B cell (primary cell): ENCODE measurements around the gene OPHN1. TPM values are rescaled to one million over a fixed set of nuclear protein-coding genes. Genes with fewer than 3 reads are reported as not detected.
"Not testable (repeated sequence)": the region's sequence is repeated elsewhere in the genome, so short reads cannot be mapped to it uniquely, and the experiment has no call there.

Source experiments
- ATAC-seq: fragments of 200-7000 bp; cut with Tn5 transposase; one replicate; pipeline ENCODE4 v1.10.0; 2021; ENCODE audit warnings: low read depth, mild to moderate bottlenecking, moderate number of reproducible peaks, moderate library complexity
- CTCF ChIA-PET: fragments of 350-600 bp; sonication (Branson Sonifier 250); formaldehyde crosslinking; loops from one replicate; lab custom pipeline; 2021; ENCODE audit warnings: antibody characterized with exemption, inconsistent platforms; lab: Charles Lee
- POLR2A ChIA-PET: fragments of 350-600 bp; sonication (Branson Sonifier 250); formaldehyde crosslinking; loops from one replicate; lab custom pipeline; 2021; ENCODE audit warnings: antibody characterized with exemption; lab: Charles Lee
- DNase-seq: peaks from one replicate; pipeline ENCODE4 v3.0.0; 2013
- H2AFZ ChIP-seq: 2 replicates; pipeline ENCODE4 v1.6.1; 2012; ENCODE audit warnings: mild to moderate bottlenecking, low read depth, low read length; ENCODE audit not compliant: insufficient read depth, poor library complexity, severe bottlenecking
- H3K27ac ChIP-seq, 2 donors: 1 replicate in 1 of 2; 2 replicates in 1 of 2; pipeline ENCODE4 v1.5.1; 2012 to 2013; ENCODE audit warnings: low read length in 2 of 2, mild to moderate bottlenecking in 2 of 2, moderate library complexity in 1 of 2
- H3K27me3 ChIP-seq, 4 experiments: fragments of 200-600 bp in 1 of 4; sonication (generic) in 1 of 4; replicated peaks in 1 of 4; 1 replicate in 2 of 4; 2 replicates in 2 of 4; pipeline versions ENCODE4 v1.6.1 to v1.7.0; 2013 to 2016; ENCODE audit warnings: low read length in 3 of 4, mild to moderate bottlenecking in 2 of 4, mixed read lengths in 1 of 4, moderate library complexity in 1 of 4; ENCODE audit not compliant: insufficient read depth in 4 of 4, control insufficient read depth in 3 of 4; ENCODE audit errors: control extremely low read depth in 1 of 4
- H3K36me3 ChIP-seq, 2 experiments: replicated peaks in 1 of 2; 1 replicate in 1 of 2; 2 replicates in 1 of 2; pipeline versions ENCODE4 v1.6.1 to v1.7.1; 2013; ENCODE audit warnings: low read length in 1 of 2; ENCODE audit not compliant: insufficient read depth in 2 of 2, control insufficient read depth in 1 of 2; ENCODE audit errors: control extremely low read depth in 1 of 2, extremely low read depth in 1 of 2
- H3K4me1 ChIP-seq, 2 donors: fragments of 200-600 bp in 1 of 2; sonication (generic) in 1 of 2; 1 replicate in 1 of 2; 2 replicates in 1 of 2; pipeline versions ENCODE4 v1.5.1 to v1.6.1; 2013 to 2017; ENCODE audit warnings: low read length in 2 of 2; ENCODE audit not compliant: control insufficient read depth in 2 of 2, insufficient read depth in 2 of 2
- H3K4me2 ChIP-seq: replicated peaks from 2 replicates; pipeline ENCODE3; 2012; ENCODE audit warnings: mild to moderate bottlenecking, low read depth, low read length; ENCODE audit not compliant: poor library complexity, severe bottlenecking
- H3K4me3 ChIP-seq, 5 experiments: fragments of 200-600 bp in 1 of 5; sonication (generic) in 1 of 5; 1 replicate in 3 of 5; 2 replicates in 2 of 5; pipeline versions ENCODE4 v1.5.1 to v1.7.0; 2011 to 2016; ENCODE audit warnings: low read length in 4 of 5, mild to moderate bottlenecking in 4 of 5, low read depth in 2 of 5, control low read depth in 1 of 5, moderate library complexity in 1 of 5; ENCODE audit not compliant: insufficient read depth in 1 of 5; ENCODE audit errors: control extremely low read depth in 1 of 5, extremely low read depth in 1 of 5
- H3K79me2 ChIP-seq: fragments of 200-600 bp; sonication (generic); one replicate; pipeline ENCODE4 v1.6.0; 2016; ENCODE audit warnings: low read length; ENCODE audit not compliant: control insufficient read depth, insufficient read depth
- H3K9ac ChIP-seq: fragments of 200-600 bp; sonication (generic); 2 replicates; pipeline ENCODE4 v1.6.1; 2017; ENCODE audit warnings: mild to moderate bottlenecking, low read length, moderate library complexity
- H3K9me3 ChIP-seq, 3 donors: one replicate each; pipeline versions ENCODE4 v1.6.1 to v1.7.1; 2013; ENCODE audit warnings: low read length in 2 of 3; ENCODE audit not compliant: control insufficient read depth in 2 of 3, insufficient read depth in 1 of 3; ENCODE audit errors: control extremely low read depth in 1 of 3
- H4K20me1 ChIP-seq: 2 replicates; pipeline ENCODE4 v1.6.0; 2012; ENCODE audit warnings: mild to moderate bottlenecking, low read length; ENCODE audit not compliant: insufficient read depth, control insufficient read depth, poor library complexity, severe bottlenecking
- H3K27ac Mint-ChIP-seq: one replicate; pipeline ENCODE4 v1.8.0; 2021; ENCODE audit warnings: mixed read lengths
- H3K27me3 Mint-ChIP-seq: one replicate; pipeline ENCODE4 v1.8.0; 2021; ENCODE audit warnings: mixed read lengths
- H3K4me1 Mint-ChIP-seq: one replicate; pipeline ENCODE4 v1.8.0; 2021; ENCODE audit warnings: mixed read lengths
- H3K4me3 Mint-ChIP-seq: one replicate; pipeline ENCODE4 v1.8.0; 2021; ENCODE audit warnings: mixed read lengths
- H3K9me3 Mint-ChIP-seq: one replicate; pipeline ENCODE4 v1.8.0; 2022; ENCODE audit warnings: mixed read lengths; ENCODE audit not compliant: insufficient read depth
- EZH2 ChIP-seq: IDR thresholded peaks from 2 replicates; pipeline ENCODE4 v1.6.1; 2012; ENCODE audit warnings: borderline replicate concordance, low read depth, mild to moderate bottlenecking, moderate library complexity, low read length; ENCODE audit not compliant: insufficient read depth, poor library complexity, severe bottlenecking
- WGBS: methylation state at CpG from one replicate; pipeline ENCODE4 v1.1.5; 2013; ENCODE audit warnings: missing lambda C conversion rate; ENCODE audit not compliant: insufficient coverage; 5-methylcytosine and 5-hydroxymethylcytosine counted together
- intact Hi-C: fragments of 100-400 bp; cut with micrococcal nuclease; formaldehyde crosslinking; loops from one replicate; pipeline ENCODE4 v1.10.0; 2022
- polyA plus RNA-seq: library from polyadenylated mRNA; depleted of rRNA; stranded (reverse); fragments of >200 nt; gene quantifications from 2 replicates; pipeline ENCODE4 v1.2.3, GENCODE V29; 2012
- total RNA-seq, 2 donors: library from RNA; stranded (reverse); fragments of 120-200 nt in 1 of 2; gene quantifications; 1 replicate in 1 of 2; 2 replicates in 1 of 2; pipeline versions ENCODE4 v1.2.3 to v1.2.4, GENCODE V29; 2013 to 2022
- TF ChIP-seq, protein P1 (sequence below): fragments of 200-600 bp; IDR thresholded peaks from one replicate; pipeline ENCODE4 v1.8.0; 2022; ENCODE audit warnings: antibody characterized with exemption, mild to moderate bottlenecking

The OPHN1 gene
- total and polyA plus RNA-seq, 2 donors (not counting 1 experiment from before 2014, with no cell fraction given), result 0.03 to 0.17 TPM

DNA sequence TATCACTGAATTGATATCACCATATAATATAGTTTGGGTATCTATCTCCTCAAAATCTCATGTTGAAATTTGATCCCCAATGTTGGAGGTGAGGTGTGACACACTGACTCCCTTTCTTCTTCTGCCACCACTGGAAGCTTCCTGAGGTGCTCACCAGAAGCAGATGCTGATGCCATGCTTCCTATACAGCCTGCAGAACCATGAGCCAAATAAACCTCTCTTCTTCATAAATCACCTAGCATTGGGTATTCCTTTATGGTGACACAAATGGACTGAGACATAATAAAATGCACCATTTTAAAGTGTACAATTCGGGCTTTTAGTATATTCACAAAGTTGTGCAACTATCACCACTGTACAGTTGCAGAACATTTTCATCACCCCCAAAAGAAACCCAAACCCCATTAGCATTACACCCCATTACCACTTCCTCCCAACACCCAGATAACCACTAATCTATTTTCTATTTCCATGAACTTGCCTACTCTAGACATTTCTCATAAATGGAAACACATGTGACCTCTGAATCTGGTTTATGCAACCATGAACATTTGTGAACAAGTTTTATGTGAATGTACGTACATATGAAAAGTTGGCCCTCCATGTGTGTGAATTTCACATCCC, 148.9 kb downstream of the OPHN1 start:
- Histone ChIP-seq H2AFZ (no peak overlapping the region), H3K4me1 (no peaks in the 10 kb centered on the region), H3K4me3 (no peak overlapping the region), H3K4me2 (no peak overlapping the region), H3K27ac (no peak overlapping the region), H4K20me1 (no peaks in the 10 kb centered on the region), H3K9ac (no peak overlapping the region), H3K27me3 (no peaks in the 10 kb centered on the region), H3K36me3 (no peaks in the 10 kb centered on the region), H3K79me2 (no peaks in the 10 kb centered on the region), H3K9me3 (no peaks in the 10 kb centered on the region)
- Mint-ChIP-seq H3K27me3 (no peaks in the 10 kb centered on the region), H3K9me3 (no peaks in the 10 kb centered on the region), H3K27ac (no peak overlapping the region), H3K4me3 (no peak overlapping the region), H3K4me1 (no peaks in the 10 kb centered on the region)
- ChIA-PET POLR2A (no interaction called here), CTCF (no interaction called here)
- TF ChIP-seq, protein P1, sequence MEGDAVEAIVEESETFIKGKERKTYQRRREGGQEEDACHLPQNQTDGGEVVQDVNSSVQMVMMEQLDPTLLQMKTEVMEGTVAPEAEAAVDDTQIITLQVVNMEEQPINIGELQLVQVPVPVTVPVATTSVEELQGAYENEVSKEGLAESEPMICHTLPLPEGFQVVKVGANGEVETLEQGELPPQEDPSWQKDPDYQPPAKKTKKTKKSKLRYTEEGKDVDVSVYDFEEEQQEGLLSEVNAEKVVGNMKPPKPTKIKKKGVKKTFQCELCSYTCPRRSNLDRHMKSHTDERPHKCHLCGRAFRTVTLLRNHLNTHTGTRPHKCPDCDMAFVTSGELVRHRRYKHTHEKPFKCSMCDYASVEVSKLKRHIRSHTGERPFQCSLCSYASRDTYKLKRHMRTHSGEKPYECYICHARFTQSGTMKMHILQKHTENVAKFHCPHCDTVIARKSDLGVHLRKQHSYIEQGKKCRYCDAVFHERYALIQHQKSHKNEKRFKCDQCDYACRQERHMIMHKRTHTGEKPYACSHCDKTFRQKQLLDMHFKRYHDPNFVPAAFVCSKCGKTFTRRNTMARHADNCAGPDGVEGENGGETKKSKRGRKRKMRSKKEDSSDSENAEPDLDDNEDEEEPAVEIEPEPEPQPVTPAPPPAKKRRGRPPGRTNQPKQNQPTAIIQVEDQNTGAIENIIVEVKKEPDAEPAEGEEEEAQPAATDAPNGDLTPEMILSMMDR, result no peak
- TF ChIP-seq EZH2, result no peak
- WGBS, result no CpG with 5 or more reads among the region's 2 CpGs
- no peak for DNase-seq
- no peak for ATAC-seq
- intact Hi-C loops, result no loop called here

GRCh38 chrX:68273887-68274286, 159.4 kb downstream of the OPHN1 start:
- no peak overlapping the region for H3K4me3 ChIP-seq
- ChIA-PET POLR2A (no interaction called here), CTCF (no interaction called here)
- no CpG with 5 or more reads among the region's 1 CpG for WGBS
- H3K27ac ChIP-seq, result no peak overlapping the region
- H3K9me3 ChIP-seq, result no peaks in the 10 kb centered on the region
- H4K20me1 ChIP-seq, result no peaks in the 10 kb centered on the region
- H3K27me3 ChIP-seq, result no peaks in the 10 kb centered on the region
- Mint-ChIP-seq H3K4me1 (no peaks in the 10 kb centered on the region), H3K27ac (no peak overlapping the region), H3K4me3 (no peak overlapping the region), H3K27me3 (no peaks in the 10 kb centered on the region), H3K9me3 (no peaks in the 10 kb centered on the region)
- no peaks in the 10 kb centered on the region for H3K79me2 ChIP-seq
- H3K36me3 ChIP-seq, result no peaks in the 10 kb centered on the region
- intact Hi-C loops, result no loop called here
- TF ChIP-seq EZH2, result no peak
- TF ChIP-seq, protein P1, result no peak
- no peak for ATAC-seq
- H3K9ac ChIP-seq, result no peak overlapping the region
- H2AFZ ChIP-seq, result no peak overlapping the region
- H3K4me2 ChIP-seq, result no peak overlapping the region
- no peaks in the 10 kb centered on the region for H3K4me1 ChIP-seq
- DNase-seq, result no peak

DNA sequence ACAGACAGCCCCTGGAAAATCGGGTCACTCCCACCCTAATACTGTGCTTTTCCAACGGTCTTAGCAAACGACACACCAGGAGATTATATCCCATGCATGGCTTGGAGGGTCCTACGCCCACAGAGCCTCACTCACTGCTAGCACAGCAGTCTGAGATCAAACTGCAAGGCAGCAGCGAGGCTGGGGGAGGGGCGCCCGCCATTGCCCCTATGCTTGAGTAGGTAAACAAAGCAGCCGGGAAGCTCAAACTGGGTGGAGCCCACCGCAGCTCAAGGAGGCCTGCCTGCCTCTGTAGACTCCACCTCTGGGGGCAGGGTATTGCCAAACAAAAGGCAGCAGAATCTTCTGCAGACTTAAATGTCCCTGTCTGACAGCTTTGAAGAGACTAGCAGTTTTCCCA, 168.5 kb downstream of the OPHN1 start:
- H3K4me1 Mint-ChIP-seq, H3K27me3 ChIP-seq, H3K36me3 ChIP-seq, H3K4me1 ChIP-seq, H4K20me1 ChIP-seq, POLR2A ChIA-PET, H3K9ac ChIP-seq, intact Hi-C loops, ATAC-seq, H3K27me3 Mint-ChIP-seq, DNase-seq, H3K9me3 Mint-ChIP-seq, H3K27ac ChIP-seq, H3K4me2 ChIP-seq, H2AFZ ChIP-seq, H3K9me3 ChIP-seq, H3K4me3 ChIP-seq, H3K27ac Mint-ChIP-seq, CTCF ChIA-PET, H3K79me2 ChIP-seq, H3K4me3 Mint-ChIP-seq: not testable (repeated sequence)
- 87% methylated on average over 7 of the region's 9 CpGs for WGBS
